Loucy (cell line): ENCODE results near the gene CORO2A.

Experiments
- CTCF ChIP-seq: fragments of 200-600 bp; sonication (generic); conservative IDR thresholded peaks from 2 replicates; pipeline ENCODE4 v1.5.1; 2014; ENCODE audit warnings: mild to moderate bottlenecking, antibody characterized with exemption, low read length
- EZH2phosphoT487 ChIP-seq: fragments of 200-600 bp; IDR thresholded peaks from 2 replicates; pipeline ENCODE4 v1.6.1; 2018; ENCODE audit warnings: antibody characterized with exemption, mild to moderate bottlenecking, moderate library complexity, borderline replicate concordance

GRCh38 chr9:98241357-98242300, 49.2 kb upstream of the CORO2A start:
- TF ChIP-seq CTCF: peak; percentile 55
- TF ChIP-seq EZH2phosphoT487: no peak
